Measurements from ENCODE around the gene FXYD4. TPM values are rescaled to one million over a fixed set of nuclear protein-coding genes. Genes with fewer than 3 reads are reported as not detected.

The FXYD4 gene
- total RNA-seq, 1 donor from 2014 or later: 1.1 TPM

DNA sequence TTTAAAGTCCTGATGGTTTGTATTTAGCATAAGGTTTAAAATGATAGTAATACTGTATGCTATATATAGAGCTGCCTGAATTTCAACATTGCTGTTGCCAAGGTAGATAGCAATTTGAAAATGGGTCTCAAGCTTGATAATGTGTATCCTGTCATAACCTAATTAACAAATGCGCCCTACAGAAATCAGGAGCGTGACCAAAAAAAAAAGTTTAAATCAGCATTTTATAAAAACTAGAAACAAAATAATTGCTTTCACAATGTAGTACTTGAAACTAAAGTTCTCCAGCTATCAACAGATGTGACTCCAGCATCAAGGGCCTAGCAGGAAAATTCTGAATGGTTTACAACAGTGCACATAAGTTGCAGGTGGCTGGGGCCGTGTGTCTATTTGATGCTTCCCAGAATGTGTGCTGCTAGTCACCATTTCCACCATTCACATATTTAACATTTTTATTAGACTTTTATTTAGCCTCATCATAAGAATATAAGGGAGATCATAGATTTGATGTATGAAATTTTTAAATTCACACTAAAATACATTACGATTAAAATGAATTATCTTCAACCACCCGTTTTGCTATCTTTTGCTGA is 14.1 kb downstream of the FXYD4 start:
- intact Hi-C loops (cut with DNase I): no loop called here
- Histone ChIP-seq H3K9me3 (no peaks in the 10 kb centered on the region), H3K27ac (no peak overlapping the region), H3K27me3 (no peaks in the 10 kb centered on the region), H3K4me3 (no peak overlapping the region), H3K36me3 (peaks cover 59% of the 10 kb centered on the region), H3K4me1 (peaks cover 2% of the 10 kb centered on the region)
- TF ChIP-seq, protein P1, sequence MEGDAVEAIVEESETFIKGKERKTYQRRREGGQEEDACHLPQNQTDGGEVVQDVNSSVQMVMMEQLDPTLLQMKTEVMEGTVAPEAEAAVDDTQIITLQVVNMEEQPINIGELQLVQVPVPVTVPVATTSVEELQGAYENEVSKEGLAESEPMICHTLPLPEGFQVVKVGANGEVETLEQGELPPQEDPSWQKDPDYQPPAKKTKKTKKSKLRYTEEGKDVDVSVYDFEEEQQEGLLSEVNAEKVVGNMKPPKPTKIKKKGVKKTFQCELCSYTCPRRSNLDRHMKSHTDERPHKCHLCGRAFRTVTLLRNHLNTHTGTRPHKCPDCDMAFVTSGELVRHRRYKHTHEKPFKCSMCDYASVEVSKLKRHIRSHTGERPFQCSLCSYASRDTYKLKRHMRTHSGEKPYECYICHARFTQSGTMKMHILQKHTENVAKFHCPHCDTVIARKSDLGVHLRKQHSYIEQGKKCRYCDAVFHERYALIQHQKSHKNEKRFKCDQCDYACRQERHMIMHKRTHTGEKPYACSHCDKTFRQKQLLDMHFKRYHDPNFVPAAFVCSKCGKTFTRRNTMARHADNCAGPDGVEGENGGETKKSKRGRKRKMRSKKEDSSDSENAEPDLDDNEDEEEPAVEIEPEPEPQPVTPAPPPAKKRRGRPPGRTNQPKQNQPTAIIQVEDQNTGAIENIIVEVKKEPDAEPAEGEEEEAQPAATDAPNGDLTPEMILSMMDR (IDR thresholded peaks at IDR 0.05): no peak
- no peak for ATAC-seq
- no peak for DNase-seq

DNA sequence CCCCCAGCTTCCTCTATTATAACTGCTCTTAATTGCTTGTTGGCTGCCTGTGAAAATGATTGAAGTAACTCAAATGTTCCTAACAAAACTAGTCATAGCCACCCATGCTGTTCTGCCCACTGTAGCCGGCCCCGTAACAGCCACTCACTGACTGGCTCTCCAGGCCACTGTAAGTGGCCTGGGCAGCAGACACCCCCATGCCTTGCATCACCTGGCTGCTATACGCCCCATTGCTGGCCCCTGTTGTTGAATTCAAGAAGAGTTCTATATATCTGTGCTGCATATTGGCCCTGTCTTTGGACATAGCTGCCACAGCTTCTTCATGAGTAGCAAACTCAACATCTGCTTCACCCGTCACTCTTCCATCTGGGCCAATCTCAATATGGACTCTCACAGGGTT is 15.1 kb downstream of the FXYD4 start:
- intact Hi-C loops (cut with DNase I): no loop called here
- Histone ChIP-seq H3K4me3 (no peak overlapping the region), H3K27me3 (no peaks in the 10 kb centered on the region), H3K9me3 (no peaks in the 10 kb centered on the region), H3K36me3 (peaks cover 69% of the 10 kb centered on the region), H3K27ac (no peak overlapping the region), H3K4me1 (peaks cover 8% of the 10 kb centered on the region)
- no peak for ATAC-seq
- TF ChIP-seq, protein P1 (IDR thresholded peaks at IDR 0.05): no peak
- DNase-seq: no peak

DNA sequence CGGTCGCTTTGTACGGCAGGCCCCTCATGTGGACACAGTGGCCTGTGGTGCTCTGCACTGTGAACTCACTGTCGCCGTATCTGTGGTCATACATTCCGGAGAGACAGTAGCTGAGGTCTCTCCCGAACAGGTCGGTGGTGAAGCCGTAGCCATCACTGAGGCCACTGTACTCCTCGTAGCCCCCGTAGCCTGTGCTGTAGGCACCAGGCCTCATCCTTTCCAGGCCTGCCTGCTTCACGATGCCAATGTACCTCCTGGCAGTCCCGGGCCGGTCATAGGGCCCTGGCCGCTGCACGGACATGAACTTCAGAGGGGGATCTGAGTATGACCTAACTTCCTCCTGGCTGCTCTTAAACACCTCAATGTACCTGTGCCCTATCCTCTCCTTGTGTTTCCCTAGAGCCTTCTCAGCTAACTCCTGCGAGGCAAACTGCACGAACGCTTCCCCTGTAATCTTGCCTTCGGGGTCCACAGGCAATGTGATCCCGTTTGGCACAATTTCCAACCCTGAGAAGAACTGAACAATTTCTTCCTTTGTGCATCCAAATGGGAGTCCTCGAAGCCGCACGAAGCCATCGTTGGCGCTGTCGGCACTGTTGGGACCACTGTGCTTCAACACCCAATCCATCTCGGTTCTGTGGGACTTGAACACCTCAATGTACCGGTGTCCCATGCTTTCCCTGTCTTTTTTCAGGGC is 15.7 kb downstream of the FXYD4 start:
- TF ChIP-seq, protein P1 (IDR thresholded peaks at IDR 0.05): no peak
- Histone ChIP-seq H3K36me3 (peaks cover 75% of the 10 kb centered on the region), H3K9me3 (no peaks in the 10 kb centered on the region), H3K4me1 (peaks cover 8% of the 10 kb centered on the region), H3K27me3 (no peaks in the 10 kb centered on the region), H3K4me3 (no peak overlapping the region), H3K27ac (no peak overlapping the region)
- ATAC-seq (no peak), DNase-seq (no peak)
- intact Hi-C loops (cut with DNase I): no loop called here

DNA sequence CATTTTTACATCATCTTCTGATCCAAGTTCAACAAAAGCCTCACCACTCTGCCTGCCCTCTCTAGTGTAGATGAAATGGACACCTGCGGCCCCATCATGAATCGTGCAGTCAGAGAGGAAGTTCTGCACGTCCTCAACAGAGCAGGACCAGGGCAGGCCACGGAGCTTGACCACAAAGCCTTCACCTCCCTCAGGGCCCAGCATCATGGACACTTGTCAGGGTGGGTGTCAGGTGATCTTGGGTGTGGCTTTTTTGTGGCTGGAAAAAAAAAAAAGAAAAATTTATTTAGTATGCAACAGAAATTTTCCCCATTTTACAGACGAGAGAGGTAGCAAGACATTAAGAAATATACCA is 16.2 kb downstream of the FXYD4 start:
- no peaks in the 10 kb centered on the region for H3K27me3 ChIP-seq
- no peak overlapping the region for H3K27ac ChIP-seq
- intact Hi-C loops (cut with DNase I): no loop called here
- DNase-seq (no peak), ATAC-seq (no peak)
- H3K9me3 ChIP-seq: no peaks in the 10 kb centered on the region
- TF ChIP-seq, protein P1 (IDR thresholded peaks at IDR 0.05): no peak
- peaks cover 8% of the 10 kb centered on the region for H3K4me1 ChIP-seq
- no peak overlapping the region for H3K4me3 ChIP-seq
- peaks cover 80% of the 10 kb centered on the region for H3K36me3 ChIP-seq

DNA sequence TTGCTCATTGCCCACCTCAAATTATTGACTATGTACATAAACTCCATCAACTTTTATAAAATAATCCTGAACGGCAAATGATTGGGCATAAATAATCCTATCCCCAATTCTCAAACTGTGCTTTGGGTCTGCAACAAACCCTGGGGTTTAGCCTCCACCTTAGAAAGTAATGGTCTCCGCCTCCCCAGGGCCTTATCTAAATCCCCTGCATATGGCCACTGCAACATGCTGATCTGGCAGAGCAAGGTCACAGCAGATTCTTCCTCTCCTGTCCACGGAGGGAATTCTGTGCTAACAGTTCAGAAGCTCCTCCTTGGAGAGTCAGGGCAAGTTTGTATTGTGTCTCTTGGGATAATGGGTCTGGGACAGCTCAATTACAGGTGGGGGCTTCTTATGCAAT is 18.4 kb downstream of the FXYD4 start:
- intact Hi-C loops (cut with DNase I): no loop called here
- no peaks in the 10 kb centered on the region for H3K27me3 ChIP-seq
- H3K27ac ChIP-seq: no peak overlapping the region
- TF ChIP-seq, protein P1 (IDR thresholded peaks at IDR 0.05): no peak
- ATAC-seq (no peak), DNase-seq (no peak)
- H3K4me3 ChIP-seq: no peak overlapping the region
- H3K36me3 ChIP-seq: peaks cover 100% of the 10 kb centered on the region
- H3K4me1 ChIP-seq: peaks cover 19% of the 10 kb centered on the region
- H3K9me3 ChIP-seq: no peaks in the 10 kb centered on the region

All from upper lobe of right lung (tissue), 1 donor.